Activated gamma-delta T cell (primary cell): ENCODE data around the gene ADAP1.

Source experiments
- DNase-seq: peaks from one replicate; lab custom pipeline; 2025; lab: John Stamatoyannopoulos, UW

ADAP1 gene

GRCh38 chr7:922334-923107 lies 32.0 kb downstream of the ADAP1 start:
- peak; percentile 58 for DNase-seq

- no peak for DNase-seq
Measured at GRCh38 chr7:921581-922333, 32.7 kb downstream of the ADAP1 start.

DNA sequence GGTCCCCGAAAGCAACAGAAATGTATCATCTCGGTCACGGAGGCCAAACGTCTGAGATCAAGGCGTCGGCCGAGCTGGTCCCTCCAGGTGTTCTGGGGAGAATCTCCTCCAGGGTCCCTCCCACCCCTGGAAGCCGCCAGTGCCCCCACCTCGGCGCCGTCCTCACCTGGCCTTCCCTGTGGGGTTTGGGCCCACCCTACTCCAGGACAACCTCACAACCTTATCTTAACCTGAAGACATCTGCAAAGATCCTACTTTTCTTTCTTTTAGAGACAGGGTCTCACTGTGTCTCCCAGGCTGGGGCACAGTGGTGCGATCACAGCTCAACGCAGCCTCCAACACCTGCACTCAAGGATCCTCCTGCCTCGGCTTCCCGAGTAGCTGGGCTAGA lies 33.4 kb downstream of the ADAP1 start:
- DNase-seq: no peak

- no peak for DNase-seq
Measured at GRCh38 chr7:920351-921070, 34.0 kb downstream of the ADAP1 start.

- no peak for DNase-seq
Measured at GRCh38 chr7:919924-920341, 34.5 kb downstream of the ADAP1 start.

- no peak for DNase-seq
Measured at GRCh38 chr7:919114-919442, 35.4 kb downstream of the ADAP1 start.

- DNase-seq: no peak
Measured at GRCh38 chr7:918441-919113, 35.9 kb downstream of the ADAP1 start.

GRCh38 chr7:918118-918425 lies 36.4 kb downstream of the ADAP1 start:
- DNase-seq: no peak

DNA sequence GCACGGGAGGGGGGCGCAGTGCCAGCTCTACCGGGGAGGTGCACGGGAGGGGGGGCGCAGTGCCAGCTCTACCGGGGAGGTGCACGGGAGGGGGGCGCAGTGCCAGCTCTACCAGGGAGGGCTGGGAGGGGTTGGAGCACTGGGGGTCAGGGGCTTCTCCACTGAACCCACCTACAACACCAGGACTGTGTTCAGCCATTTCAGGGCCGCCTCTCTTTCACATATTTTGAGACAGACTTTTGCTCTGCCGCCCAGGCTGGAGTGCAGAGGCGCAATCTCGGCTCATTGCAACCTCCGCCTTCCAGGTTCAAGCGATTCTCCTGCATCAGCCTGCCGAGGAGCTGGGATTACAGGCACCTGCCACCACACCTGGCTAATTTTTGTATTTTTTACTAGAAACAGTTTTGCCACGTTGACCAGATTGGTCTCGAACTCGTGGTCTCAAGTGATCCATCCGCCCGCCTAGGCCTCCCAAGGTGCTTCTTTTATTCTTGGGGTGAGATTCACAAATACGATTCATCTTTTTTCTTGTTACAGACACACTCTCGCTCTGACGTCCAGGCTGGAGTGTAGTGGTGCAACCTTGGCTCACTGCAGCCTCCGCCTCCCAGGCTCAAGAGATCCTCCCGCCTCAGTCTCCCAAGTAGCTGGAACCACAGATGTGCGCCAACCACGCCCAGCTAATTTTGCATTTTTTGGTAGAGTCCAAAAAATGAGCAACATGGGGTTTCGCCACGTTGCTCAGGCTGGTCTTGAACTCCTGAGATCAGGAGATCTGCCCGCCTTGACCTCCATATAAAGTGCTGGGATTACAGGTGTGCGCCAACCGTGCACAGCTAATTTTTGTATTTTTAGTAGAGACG lies 37.0 kb downstream of the ADAP1 start:
- DNase-seq: no peak

DNA sequence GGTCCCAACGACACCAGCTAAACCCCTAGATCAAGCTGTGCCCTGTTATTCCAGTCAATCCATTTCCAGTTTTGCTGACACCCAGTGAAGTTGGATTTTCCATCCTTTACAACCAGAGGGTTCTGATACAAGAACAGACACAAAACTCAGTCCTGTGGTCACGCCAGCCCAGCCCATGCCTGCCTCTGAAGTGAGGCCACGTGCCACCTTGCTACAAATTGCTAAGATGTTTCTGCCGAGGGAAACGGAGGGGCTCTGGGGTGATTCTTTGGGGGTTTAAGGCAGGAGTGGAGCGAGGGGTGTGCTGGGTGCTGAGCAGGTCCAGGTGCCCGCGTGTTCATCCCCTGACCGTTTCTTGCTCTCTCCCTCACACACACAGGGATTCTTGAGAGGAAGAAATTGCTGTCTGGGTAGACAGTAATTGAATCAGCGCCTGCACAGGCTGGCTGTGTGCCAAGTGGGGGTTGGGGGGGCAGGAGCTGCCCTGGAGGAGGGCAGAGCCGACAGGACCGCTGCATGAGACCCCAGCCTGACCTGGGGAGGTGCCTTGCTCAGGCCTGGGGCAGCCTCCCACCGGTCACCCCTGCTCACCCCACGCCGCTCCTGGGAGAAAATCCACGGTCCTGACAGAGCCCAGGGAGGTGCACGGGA lies 38.1 kb downstream of the ADAP1 start:
- DNase-seq: no peak

GRCh38 chr7:915291-916218 lies 38.9 kb downstream of the ADAP1 start:
- DNase-seq: no peak

GRCh38 chr7:914521-915194 lies 39.8 kb downstream of the ADAP1 start:
- no peak for DNase-seq

DNA sequence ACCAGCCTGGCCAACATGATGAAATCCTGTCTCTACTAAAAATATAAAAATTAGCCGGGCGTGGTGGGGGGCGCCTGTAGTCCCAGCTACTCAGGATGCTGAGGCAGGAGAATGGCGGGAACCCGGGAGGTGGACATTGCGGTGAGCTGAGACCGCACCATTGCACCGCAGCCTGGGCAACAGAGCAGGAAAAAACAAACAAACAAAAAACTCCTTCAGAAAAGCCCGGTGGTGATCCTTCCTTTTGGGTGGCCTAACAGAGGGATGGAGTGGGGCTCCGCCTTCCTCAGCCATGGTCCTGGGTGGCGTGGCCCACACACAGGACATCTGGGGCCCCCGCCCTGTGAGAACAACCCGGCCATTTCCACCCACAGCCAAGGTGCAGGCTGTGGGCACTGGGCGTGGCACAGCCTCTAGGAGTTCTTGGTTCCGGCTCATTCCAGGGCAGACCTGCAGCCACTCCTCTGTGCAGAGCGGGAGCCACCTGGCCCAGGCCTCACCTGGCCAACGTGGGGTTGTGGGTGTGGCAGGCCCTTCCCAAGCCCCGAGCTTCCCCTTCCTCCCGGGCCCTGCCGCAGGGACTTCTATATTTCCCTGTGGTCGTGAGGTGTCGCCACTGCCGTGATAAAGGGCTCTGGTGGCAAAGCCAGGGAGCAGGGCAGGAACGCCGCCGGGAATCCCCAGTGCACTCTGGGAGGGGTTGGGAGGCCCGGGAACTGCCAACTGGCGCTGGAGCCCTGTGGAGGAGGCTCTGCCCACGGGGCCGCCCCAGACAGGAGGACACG lies 40.6 kb downstream of the ADAP1 start:
- DNase-seq: no peak

GRCh38 chr7:911791-912480 lies 42.5 kb downstream of the ADAP1 start:
- no peak for DNase-seq

DNA sequence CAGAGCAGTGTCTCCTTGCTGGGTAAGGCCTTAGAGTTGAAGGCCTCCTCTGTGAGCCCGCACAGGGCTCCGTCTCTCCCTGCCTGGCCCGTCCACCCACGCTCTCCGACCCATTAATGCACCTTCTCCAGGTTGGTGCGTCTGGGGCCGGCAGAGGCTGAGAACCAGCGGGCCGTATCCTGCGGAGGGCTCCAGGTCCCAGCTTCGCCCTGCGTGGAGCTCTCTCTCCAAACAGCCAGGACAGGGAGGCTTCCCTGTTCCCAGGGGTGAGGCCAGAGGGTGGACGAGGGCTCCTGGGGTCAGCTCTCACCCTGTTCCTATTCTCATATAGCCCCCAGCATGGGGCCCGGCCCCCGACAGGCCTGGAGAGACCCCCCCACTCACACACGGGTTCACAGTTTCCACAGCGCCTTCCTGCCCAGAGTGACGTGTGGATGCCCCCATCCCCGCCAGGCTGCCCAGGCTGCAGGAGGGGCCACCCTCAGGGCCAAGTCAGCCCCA lies 43.5 kb downstream of the ADAP1 start:
- no peak for DNase-seq

GRCh38 chr7:910441-910861 lies 44.0 kb downstream of the ADAP1 start:
- no peak for DNase-seq
